ENCODE results near the gene FAM170B.

The FAM170B gene

DNA sequence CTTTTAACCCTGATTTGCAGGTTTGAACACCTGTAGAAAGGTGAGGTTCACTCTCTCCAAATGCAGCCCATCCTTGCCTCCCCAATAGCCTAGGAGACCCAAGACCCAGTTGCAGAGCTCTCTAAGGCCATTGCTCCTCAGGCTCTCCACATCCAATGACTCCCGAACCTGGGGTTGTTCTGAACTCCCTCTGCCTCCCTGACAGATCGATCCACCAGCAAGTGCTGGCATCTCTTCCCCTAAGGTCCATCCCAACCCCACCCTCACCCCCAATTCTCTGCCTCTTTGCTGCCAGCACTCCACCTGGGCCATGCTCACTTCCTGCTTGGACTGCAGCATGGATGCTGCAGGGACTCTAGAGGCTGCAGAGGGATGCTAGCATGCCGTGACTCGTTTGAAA lies 19.3 kb upstream of the FAM170B start:
- ChIA-PET POLR2A (ENCODE audit: low non-redundant PET) (no interaction called here), CTCF (no interaction called here)
- TF ChIP-seq, protein P1, sequence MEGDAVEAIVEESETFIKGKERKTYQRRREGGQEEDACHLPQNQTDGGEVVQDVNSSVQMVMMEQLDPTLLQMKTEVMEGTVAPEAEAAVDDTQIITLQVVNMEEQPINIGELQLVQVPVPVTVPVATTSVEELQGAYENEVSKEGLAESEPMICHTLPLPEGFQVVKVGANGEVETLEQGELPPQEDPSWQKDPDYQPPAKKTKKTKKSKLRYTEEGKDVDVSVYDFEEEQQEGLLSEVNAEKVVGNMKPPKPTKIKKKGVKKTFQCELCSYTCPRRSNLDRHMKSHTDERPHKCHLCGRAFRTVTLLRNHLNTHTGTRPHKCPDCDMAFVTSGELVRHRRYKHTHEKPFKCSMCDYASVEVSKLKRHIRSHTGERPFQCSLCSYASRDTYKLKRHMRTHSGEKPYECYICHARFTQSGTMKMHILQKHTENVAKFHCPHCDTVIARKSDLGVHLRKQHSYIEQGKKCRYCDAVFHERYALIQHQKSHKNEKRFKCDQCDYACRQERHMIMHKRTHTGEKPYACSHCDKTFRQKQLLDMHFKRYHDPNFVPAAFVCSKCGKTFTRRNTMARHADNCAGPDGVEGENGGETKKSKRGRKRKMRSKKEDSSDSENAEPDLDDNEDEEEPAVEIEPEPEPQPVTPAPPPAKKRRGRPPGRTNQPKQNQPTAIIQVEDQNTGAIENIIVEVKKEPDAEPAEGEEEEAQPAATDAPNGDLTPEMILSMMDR (conservative IDR thresholded peaks at IDR 0.05; ENCODE audit: low read depth): no peak
- DNase-seq (ENCODE audit: low spot score): no peak
- H3K27ac ChIP-seq: no peak overlapping the region

DNA sequence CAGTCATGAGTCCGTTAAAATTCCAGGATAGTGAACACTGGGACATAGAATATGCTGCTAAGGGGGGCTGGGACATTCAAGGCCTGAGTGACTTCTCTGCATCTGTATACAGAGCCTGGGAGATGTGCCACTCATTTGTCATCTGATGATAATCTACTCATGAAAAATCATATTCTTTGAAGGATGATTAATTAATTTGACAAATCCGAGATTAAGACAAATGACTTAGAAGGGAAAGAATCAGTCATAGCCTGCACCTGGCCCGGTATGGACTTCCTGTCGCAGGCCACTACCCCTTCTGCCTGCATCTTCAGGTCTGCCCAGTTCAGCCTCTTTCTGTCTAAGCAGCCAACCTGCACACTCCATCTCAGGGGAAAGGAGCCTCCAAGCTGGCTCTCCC lies 18.8 kb upstream of the FAM170B start:
- ChIA-PET POLR2A (ENCODE audit: low non-redundant PET) (no interaction called here), CTCF (interaction anchor here (0.7 kb wide), 1 partner anchor 289 kb away, joined by 4 read pairs; no protein-coding TSS in a partner anchor)
- H3K27ac ChIP-seq: no peak overlapping the region
- no peak for DNase-seq (ENCODE audit: low spot score)
- TF ChIP-seq, protein P1 (conservative IDR thresholded peaks at IDR 0.05; ENCODE audit: low read depth): no peak

GRCh38 chr10:49152037-49152436 lies 18.2 kb upstream of the FAM170B start:
- ChIA-PET CTCF (interaction anchor here (0.6 to 0.7 kb wide), 2 partner anchors 17 to 288 kb away, joined by 3 to 4 read pairs; no protein-coding TSS in a partner anchor), POLR2A (ENCODE audit: low non-redundant PET) (no interaction called here)
- TF ChIP-seq, protein P1 (conservative IDR thresholded peaks at IDR 0.05; ENCODE audit: low read depth): no peak
- DNase-seq (ENCODE audit: low spot score): no peak
- no peak overlapping the region for H3K27ac ChIP-seq

DNA sequence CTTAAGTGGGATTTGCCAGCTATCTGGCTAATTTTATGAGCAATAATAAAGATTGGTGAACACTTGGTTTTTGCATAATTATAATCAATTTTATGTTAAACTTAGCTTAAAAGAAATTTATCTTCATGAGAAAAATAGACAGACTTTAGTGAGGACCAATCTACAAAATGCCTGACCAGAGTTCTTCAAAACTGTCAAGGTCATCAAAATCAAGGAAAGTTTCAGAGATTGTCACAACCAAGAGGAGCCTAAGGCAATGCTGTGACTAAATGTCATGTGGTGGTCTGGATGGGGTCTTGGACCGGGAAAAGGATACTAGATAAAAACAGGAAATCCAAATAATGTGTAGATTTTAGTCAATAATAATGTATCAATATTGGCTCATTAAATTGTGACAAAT lies 17.7 kb upstream of the FAM170B start:
- ChIA-PET POLR2A (ENCODE audit: low non-redundant PET) (no interaction called here), CTCF (no interaction called here)

DNA sequence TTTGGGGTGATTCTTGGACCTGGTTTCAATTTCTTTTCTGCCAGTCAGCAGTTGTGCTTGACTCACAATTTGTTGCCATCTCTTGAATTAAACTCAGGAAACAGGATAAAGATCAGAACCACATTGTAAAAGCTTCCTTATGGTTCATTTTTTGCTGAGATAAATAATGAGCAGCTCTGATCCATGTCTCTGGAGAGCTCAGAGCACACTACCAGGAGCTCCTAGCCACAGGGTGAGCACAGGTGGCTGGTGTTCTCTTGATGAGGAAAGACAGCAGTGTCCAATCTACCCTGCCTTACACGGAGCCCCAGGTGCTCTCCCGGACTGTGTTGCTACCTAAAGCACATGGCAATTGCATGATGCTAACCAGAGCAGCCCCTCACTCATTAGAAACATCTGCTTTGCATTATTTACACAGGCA lies 17.2 kb upstream of the FAM170B start:
- CTCF ChIA-PET: no interaction called here
- H3K27ac ChIP-seq: no peak overlapping the region
- TF ChIP-seq, protein P1 (conservative IDR thresholded peaks at IDR 0.05; ENCODE audit: low read depth): no peak
- DNase-seq (ENCODE audit: low spot score): no peak
- POLR2A ChIA-PET (ENCODE audit: low non-redundant PET): no interaction called here

More for the DNA sequence above, 17.7 kb upstream of the FAM170B start:
- no peak for DNase-seq (ENCODE audit: low spot score)
- H3K27ac ChIP-seq: no peak overlapping the region
- TF ChIP-seq, protein P1 (conservative IDR thresholded peaks at IDR 0.05; ENCODE audit: low read depth): no peak

DNA sequence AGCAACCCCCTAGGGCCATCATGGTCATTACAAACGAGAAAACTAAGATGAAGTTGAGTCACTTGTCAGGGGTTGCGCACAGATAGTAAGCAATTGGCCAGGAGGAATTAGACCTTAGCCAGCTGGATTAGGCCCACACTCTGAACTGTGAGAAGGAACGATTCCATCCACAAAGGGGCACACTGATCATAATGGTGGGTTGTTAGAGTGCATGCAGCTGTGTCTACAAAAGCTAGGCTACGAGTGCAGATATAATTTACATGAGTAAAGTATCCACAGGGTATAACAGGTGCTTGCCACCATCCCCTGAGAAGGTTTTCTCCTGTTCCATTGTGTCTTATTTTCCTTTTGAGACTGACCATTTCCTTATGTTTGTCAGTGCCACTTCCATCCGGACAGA lies 16.6 kb upstream of the FAM170B start:
- ChIA-PET POLR2A (ENCODE audit: low non-redundant PET) (no interaction called here), CTCF (no interaction called here)
- no peak overlapping the region for H3K27ac ChIP-seq
- TF ChIP-seq, protein P1 (conservative IDR thresholded peaks at IDR 0.05; ENCODE audit: low read depth): no peak
- no peak for DNase-seq (ENCODE audit: low spot score)

DNA sequence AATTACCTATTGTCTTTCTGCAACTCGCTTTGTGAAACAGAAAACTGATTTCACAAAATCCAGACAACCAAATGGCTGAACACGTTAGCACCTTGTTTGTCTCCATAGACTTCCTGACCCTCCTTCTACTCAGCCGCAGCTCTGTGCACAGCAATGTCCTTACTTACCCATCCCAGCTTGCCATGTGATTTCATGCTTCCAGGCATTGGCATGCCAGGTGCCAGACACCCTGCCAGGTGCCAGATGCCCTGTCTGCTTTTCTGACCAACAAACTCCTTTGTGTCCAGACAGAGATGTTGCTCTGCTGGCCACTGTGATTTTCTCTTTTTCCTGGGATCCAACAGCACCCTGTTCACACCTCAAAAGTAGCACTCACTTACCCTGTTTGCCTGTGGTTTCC lies 16.1 kb upstream of the FAM170B start:
- CTCF ChIA-PET: no interaction called here
- no peak for DNase-seq (ENCODE audit: low spot score)
- TF ChIP-seq, protein P1 (conservative IDR thresholded peaks at IDR 0.05; ENCODE audit: low read depth): no peak
- no peak overlapping the region for H3K27ac ChIP-seq
- POLR2A ChIA-PET (ENCODE audit: low non-redundant PET): no interaction called here

Measured in RWPE1 (cell line).